Daoy (cell line): ENCODE results near the gene IL22RA1. TPM values are rescaled to one million over a fixed set of nuclear protein-coding genes. Genes with fewer than 3 reads are reported as not detected.
A peak's percentile ranks its signal among the peaks of the same experiment; 100 is the strongest.

Source experiments
- DNase-seq: peaks from one replicate; pipeline ENCODE4 v3.0.0-alpha.2; 2015; ENCODE audit warnings: low read depth
- total RNA-seq: library from RNA; depleted of rRNA; stranded (reverse); fragments of >200 nt; shearing (Covaris generic); gene quantifications from 2 replicates; pipeline ENCODE4 v1.2.3, GENCODE V29; 2014

Gene IL22RA1
- total RNA-seq, 1 experiment from 2014 or later, result not detected

GRCh38 chr1:24114753-24115152, 28.2 kb downstream of the IL22RA1 start:
- DNase-seq, result no peak

GRCh38 chr1:24113641-24114033, 29.3 kb downstream of the IL22RA1 start:
- no peak for DNase-seq

DNA sequence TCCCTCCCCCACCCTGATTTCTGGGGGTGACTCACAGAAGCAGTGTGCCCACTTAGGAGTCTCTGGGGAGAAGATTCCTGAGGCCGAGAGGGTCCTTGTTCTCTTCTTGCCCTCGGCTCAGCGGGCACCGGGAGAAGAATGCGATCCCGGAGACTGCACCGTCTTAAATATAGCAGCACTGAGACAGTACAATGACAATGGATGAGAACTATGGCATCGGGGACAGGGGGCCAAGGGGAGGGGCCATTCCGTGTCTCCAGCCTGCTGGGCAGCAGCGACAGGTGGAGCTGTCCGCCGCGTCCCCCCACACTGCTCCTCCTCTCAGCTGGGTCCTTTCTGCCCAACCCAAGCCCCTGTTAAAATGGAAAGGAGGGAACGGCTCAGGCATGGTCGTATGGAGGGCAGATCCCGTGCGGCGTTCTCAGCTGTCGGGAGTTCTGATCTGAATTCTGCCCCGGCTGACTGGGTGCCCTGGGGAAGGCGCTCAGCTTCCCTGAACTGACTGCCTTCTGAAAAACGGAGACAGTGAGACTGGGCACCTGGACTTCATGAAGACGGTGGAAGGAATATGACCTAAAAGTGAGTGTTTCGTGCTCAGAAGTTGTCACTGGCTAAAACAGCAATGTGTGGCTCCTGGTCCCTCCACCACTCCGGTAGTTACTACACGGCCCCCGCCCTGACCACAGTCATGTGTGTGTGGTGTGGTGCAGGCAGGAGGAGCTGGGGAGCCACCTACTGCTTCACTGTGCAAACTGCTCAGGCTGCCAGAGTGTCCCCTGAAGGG, 30.8 kb downstream of the IL22RA1 start, which contains the start of gene MYOM3:
Gene MYOM3, minus strand, starts transcription at position 140 of the 784 bp plus-strand sequence. CDS start 3,499 bp downstream, outside the sequence.
- DNase-seq, result peak; percentile 84

- DNase-seq, result no peak
These were observed 31.5 kb downstream of the IL22RA1 start for GRCh38 chr1:24111262-24111995.

DNA sequence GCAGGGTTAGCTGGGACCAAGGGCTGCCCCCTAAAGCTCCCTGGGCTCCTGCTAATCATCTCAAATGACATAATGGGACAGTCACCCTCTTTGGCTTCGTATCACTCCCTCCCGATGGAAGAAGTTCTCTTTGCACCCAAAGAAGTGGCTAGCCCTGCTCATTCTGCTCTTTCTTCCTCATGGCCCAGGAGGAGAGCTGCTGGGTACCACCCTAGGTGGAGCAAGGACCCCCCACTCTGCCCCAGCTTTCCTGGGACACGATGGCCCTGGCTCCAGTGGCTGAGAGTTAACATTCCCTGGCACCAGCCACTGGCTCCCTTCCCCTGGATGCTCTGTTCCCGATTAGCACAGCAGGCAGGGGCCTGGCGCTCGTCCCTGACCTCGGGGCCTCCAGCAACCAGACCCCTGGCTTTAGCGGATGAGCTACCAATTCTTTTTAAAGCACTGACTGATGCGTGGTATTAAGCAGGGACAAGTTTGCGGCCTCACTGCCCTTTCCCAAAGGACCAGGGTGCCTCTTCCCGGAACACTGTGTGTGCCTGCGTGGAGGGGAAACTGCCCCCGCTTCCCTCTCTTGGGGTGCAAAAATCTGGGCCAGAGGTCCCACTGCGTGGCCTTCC, 32.2 kb downstream of the IL22RA1 start:
- no peak for DNase-seq

DNA sequence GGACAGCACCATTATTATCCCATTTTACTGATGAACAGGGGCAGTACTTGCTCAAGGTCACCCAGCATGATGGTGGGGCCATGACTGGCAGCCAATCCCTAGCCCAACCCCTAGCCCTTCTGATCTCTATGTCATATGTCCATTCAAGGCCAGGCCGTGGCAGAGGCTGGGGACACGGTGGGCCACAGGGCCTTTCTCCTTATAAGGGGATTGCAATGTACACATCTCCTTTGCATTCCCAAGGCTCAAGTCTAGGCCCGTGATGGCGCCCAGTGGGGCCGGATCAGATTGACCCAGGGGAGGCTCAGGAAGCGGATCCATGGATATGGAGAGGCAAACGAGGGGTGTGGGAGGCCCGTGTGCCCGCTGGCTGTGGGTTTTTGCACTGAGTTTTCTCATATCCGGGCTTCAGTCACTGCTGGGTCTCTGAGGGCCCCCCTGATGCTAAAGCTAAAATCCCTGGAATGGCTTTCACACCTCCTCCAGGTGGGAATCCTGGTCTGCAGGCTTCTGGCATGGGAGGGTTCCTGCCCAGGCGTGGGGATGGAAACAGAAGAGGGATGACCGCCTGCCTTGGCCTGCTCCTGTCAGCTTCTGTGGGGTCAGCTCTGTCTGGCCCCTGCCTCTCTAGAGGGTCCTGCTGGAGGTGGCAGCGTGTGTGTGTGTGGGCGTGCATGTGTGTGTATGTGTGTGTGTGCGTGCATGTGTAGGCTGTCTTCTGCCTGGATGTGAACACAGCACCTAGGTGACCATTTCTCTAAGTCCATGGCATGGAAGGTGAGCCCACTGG, 33.1 kb downstream of the IL22RA1 start:
- DNase-seq, result no peak

DNA sequence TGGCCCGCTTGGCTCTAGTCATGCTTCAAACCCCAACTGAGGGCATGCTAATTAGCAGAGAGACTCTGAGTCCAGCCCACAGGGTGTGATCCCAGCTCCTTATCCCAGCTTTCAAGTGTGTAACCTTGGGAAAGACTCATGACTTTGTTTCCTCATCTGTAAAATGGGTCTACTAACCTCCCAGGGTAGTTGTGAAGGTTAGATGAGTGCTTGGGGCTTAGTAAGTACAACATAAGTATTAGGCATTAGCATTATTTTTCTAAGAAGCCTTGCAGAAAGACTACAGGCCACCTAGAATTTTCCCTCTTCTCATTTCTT, 33.8 kb downstream of the IL22RA1 start:
- DNase-seq, result no peak

GRCh38 chr1:24108334-24109165, 34.4 kb downstream of the IL22RA1 start:
- peak; percentile 91 for DNase-seq

GRCh38 chr1:24107462-24108138, 35.3 kb downstream of the IL22RA1 start:
- DNase-seq, result peak; percentile 87

DNA sequence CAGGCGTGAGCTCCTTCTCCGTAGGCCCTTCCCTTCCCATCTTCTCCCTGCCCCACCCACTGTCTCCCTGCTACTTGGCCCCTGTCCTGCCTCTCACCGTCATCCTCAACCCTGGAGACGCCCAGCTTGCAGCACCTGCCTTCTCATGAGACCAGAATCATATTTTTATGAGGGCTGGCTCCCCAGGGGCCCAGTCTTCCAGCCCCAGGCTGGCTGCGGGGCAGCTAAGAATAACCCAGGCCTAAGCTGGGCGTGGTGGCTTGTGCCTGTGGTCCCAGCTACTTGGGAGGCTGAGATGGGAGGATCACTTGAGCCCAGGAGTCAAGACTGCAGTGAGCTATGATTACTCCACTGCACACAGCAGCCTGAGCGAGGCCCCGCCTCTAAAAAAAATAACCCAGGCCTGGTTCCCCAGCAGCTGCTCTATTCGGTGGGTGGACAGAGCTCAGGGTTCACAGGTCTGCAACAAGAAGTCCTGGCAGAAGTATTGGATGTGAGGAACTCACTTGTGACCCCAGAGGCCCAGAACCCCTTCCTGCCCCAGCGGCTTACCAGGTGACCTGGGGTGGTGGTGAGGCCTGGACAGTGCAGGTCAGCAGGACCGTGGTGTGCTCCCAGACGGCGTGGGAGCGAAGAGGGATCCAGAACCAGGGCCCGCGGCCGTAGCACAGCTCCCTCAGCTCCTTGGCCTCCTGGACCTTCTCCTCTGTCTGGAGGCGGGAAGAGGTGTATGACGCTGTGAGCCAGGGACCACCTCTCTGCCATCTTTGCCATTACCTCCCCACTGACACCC, 37.4 kb downstream of the IL22RA1 start:
- DNase-seq, result no peak

DNA sequence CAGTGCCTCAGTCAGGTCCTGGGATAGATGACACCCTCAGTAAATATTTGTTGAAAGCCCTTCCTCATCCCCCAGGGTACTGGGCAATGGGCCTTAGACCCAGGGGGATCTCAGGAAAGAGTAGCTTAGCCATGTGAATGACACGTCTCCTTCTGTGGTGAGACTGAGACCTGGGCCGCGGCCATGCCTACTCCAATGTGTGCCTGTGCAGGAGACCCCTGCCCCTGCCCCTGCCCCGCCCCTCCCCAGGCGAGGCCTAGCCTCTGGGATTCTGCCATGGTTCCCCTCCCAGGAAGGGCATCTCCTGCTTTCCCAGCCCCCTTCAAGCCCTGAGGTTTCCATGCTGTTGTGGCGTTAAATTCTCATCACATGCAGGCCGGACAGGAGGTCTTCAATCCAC, 38.1 kb downstream of the IL22RA1 start:
- DNase-seq, result no peak

DNA sequence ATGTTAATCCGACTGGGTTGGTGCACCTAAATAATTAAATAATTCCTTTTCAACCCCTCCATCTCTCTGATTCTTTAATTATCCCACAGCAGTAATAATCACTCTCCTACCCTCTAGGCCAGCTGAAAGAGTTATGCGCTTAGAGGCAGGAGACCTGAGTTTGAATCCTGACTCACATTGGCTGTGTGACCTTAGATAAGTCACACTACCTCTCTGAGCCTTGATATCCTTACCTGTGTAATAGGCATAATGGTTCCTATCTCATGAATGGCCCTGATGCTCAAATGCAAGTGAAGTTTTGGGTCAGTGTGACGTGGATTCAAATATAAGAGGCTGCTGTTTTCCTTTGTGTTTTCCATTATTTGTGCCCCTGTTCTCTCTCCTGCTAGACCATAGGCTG, 39.1 kb downstream of the IL22RA1 start:
- no peak for DNase-seq

DNA sequence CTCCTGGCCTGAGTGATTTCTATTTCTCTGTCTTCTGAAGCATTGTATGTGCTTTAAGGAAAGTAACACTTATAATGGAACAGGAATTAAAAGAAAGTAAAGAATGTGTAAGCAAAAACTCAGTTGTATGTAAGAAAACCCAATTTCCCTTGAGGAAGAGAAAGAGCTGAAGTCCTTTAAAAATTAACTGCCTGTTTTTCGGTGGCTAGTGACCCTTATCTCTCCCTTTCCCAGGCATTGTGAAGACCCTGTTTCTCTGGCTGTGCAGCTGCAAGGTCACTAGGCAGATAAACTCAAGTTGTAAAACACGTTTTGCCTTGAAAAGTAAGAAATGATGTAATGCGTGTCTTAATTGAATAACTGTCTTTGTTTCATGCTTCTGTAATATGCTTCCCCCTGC, 39.5 kb downstream of the IL22RA1 start:
- DNase-seq, result no peak

- no peak for DNase-seq
These were observed 40.0 kb downstream of the IL22RA1 start for GRCh38 chr1:24102961-24103360.

- DNase-seq, result no peak
These were observed 40.9 kb downstream of the IL22RA1 start for GRCh38 chr1:24101796-24102586.

GRCh38 chr1:24100945-24101737, 41.8 kb downstream of the IL22RA1 start:
- no peak for DNase-seq

GRCh38 chr1:24098943-24099638, 43.8 kb downstream of the IL22RA1 start:
- DNase-seq, result no peak
